B cell (primary cell): ENCODE measurements around the gene ZDHHC22.

Experiments used
- EZH2 ChIP-seq: IDR thresholded peaks from 2 replicates; pipeline ENCODE4 v1.6.1; 2012; ENCODE audit warnings: borderline replicate concordance, low read depth, mild to moderate bottlenecking, moderate library complexity, low read length; ENCODE audit not compliant: insufficient read depth, poor library complexity, severe bottlenecking
- TF ChIP-seq, protein P1 (sequence below): fragments of 200-600 bp; IDR thresholded peaks from one replicate; pipeline ENCODE4 v1.8.0; 2022; ENCODE audit warnings: antibody characterized with exemption, mild to moderate bottlenecking

DNA sequence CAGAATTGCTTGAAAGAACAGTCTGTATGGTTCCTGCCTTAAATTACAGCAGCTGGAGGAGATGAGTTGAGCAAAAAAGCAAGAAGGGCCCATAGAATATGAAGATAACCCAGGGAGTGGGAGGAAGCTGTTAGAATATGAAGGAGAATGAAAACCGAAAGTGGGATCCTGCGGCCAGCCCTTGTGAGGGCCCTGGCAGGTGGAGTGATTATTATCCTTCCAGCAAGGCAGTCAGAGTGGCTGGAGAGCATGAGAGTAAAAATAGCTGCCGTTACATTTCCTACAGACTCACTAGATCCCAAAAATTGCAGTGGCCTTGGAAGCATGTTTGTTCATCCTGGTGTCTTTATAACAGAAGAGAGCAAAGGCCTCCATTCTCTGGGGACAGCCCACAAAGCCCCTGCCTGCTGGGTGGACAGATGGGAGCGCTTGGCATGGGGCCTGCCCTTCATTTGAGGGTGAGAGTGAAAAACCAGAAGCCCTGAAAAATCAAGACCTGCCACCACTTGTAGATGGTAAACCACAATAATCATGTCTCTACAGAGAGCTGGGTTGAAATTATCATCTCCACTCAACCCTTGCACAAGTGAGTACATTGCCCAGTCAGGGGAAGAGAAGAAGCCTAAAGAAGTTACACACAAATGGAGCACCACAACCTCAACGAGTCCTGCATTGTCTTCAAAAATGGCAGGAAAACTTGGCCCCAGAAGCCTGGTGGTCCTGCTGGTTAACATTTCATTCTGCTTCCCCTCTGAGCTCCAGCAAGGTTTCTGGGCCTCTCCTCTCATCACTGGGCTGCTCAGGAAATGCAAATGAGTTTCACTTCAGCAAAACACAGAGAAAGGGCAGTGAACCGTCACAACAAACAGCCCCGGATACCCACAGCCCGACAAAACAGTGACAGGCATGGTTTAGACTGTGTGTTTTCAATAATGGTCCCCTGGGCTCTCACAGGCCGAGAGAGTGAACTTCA, 20.5 kb downstream of the ZDHHC22 start:
- TF ChIP-seq, protein P1, sequence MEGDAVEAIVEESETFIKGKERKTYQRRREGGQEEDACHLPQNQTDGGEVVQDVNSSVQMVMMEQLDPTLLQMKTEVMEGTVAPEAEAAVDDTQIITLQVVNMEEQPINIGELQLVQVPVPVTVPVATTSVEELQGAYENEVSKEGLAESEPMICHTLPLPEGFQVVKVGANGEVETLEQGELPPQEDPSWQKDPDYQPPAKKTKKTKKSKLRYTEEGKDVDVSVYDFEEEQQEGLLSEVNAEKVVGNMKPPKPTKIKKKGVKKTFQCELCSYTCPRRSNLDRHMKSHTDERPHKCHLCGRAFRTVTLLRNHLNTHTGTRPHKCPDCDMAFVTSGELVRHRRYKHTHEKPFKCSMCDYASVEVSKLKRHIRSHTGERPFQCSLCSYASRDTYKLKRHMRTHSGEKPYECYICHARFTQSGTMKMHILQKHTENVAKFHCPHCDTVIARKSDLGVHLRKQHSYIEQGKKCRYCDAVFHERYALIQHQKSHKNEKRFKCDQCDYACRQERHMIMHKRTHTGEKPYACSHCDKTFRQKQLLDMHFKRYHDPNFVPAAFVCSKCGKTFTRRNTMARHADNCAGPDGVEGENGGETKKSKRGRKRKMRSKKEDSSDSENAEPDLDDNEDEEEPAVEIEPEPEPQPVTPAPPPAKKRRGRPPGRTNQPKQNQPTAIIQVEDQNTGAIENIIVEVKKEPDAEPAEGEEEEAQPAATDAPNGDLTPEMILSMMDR, result no peak
- no peak for TF ChIP-seq EZH2
